ENCODE results near the gene LRRC18.

GRCh38 chr10:48903151-48903550, 36.5 kb downstream of the LRRC18 start:
- TF ChIP-seq POLR2AphosphoS5 (IDR thresholded peaks at IDR 0.05; ENCODE audit: borderline replicate concordance, low read depth, low read length): no peak
- no peak for TF ChIP-seq EZH2 (IDR thresholded peaks at IDR 0.05)
- no peak for TF ChIP-seq FOXP2 (optimal IDR thresholded peaks at IDR 0.05; ENCODE audit: control extremely low read depth, extremely low read length, insufficient read depth)

All from SK-N-MC (cell line).